Neuronal stem cell (in vitro differentiated cells): ENCODE measurements around the gene MZT2A.
A peak's percentile ranks its signal among the peaks of the same experiment; 100 is the strongest.
"Not testable (repeated sequence)": the region's sequence is repeated elsewhere in the genome, so short reads cannot be mapped to it uniquely, and the experiment has no call there.

Experiments used
- DNase-seq: peaks from one replicate; pipeline ENCODE4 v3.0.0-alpha.2; 2013; ENCODE audit warnings: low spot score
- H2AFZ ChIP-seq: one replicate; pipeline ENCODE4 v1.6.1; 2013; ENCODE audit warnings: mild to moderate bottlenecking, low read length, inconsistent platforms
- H2AK5ac ChIP-seq: 2 replicates; pipeline ENCODE4 v1.6.1; 2013; ENCODE audit warnings: low read depth, mild to moderate bottlenecking, inconsistent platforms, low read length, moderate library complexity, mixed read lengths
- H2BK120ac ChIP-seq: 2 replicates; pipeline ENCODE4 v1.6.1; 2013; ENCODE audit warnings: low read depth, mild to moderate bottlenecking, inconsistent platforms, low read length, moderate library complexity, mixed read lengths
- H2BK12ac ChIP-seq: one replicate; pipeline ENCODE4 v1.6.1; 2013; ENCODE audit warnings: low read length, inconsistent platforms
- H2BK15ac ChIP-seq: 2 replicates; pipeline ENCODE4 v1.6.1; 2013; ENCODE audit warnings: mild to moderate bottlenecking, low read length, inconsistent platforms, mixed read lengths
- H2BK5ac ChIP-seq: one replicate; pipeline ENCODE4 v1.6.1; 2013; ENCODE audit warnings: inconsistent platforms, mild to moderate bottlenecking, low read length, moderate library complexity
- H3K14ac ChIP-seq: one replicate; pipeline ENCODE4 v1.6.1; 2013; ENCODE audit warnings: low read length, inconsistent platforms
- H3K18ac ChIP-seq: 2 replicates; pipeline ENCODE4 v1.6.1; 2013; ENCODE audit warnings: low read length, inconsistent platforms
- H3K23ac ChIP-seq: 2 replicates; pipeline ENCODE4 v1.6.1; 2013; ENCODE audit warnings: low read depth, mild to moderate bottlenecking, mixed read lengths, low read length, inconsistent platforms; ENCODE audit not compliant: poor library complexity
- H3K27ac ChIP-seq: replicated peaks from 3 replicates; pipeline ENCODE4 v1.5.1; 2013; ENCODE audit warnings: low read length, inconsistent platforms
- H3K27me3 ChIP-seq, 3 experiments: 2 replicates each; pipeline ENCODE4 v1.6.1; 2013; ENCODE audit warnings: low read length in 3 of 3, mild to moderate bottlenecking in 2 of 3, inconsistent platforms in 1 of 3, low read depth in 1 of 3, mixed read lengths in 1 of 3, moderate library complexity in 1 of 3; ENCODE audit not compliant: control insufficient read depth in 3 of 3, insufficient read depth in 3 of 3
- H3K36me3 ChIP-seq, 2 donors: replicated peaks in 1 of 2; 2 replicates each; pipeline ENCODE4 v1.6.1; 2013; ENCODE audit warnings: low read length in 2 of 2; ENCODE audit not compliant: control insufficient read depth in 2 of 2, insufficient read depth in 2 of 2
- H3K4ac ChIP-seq: 2 replicates; pipeline ENCODE4 v1.6.1; 2013; ENCODE audit warnings: inconsistent platforms, mild to moderate bottlenecking, low read length, moderate library complexity
- H3K4me1 ChIP-seq, 2 donors: 1 replicate in 1 of 2; 2 replicates in 1 of 2; pipeline ENCODE4 v1.6.1; 2013; ENCODE audit warnings: low read length in 2 of 2, low read depth in 1 of 2; ENCODE audit not compliant: control insufficient read depth in 2 of 2, insufficient read depth in 1 of 2
- H3K4me2 ChIP-seq: one replicate; pipeline ENCODE4 v1.6.1; 2013; ENCODE audit warnings: mild to moderate bottlenecking, low read length, inconsistent platforms; ENCODE audit not compliant: insufficient read depth, poor library complexity, severe bottlenecking
- H3K4me3 ChIP-seq, 2 donors: 2 replicates each; pipeline ENCODE4 v1.5.1; 2013; ENCODE audit warnings: low read length in 2 of 2, mild to moderate bottlenecking in 2 of 2, inconsistent platforms in 1 of 2, moderate library complexity in 1 of 2
- H3K79me1 ChIP-seq: one replicate; pipeline ENCODE4 v1.6.1; 2013; ENCODE audit warnings: low read depth, mild to moderate bottlenecking, inconsistent platforms, low read length, moderate library complexity
- H3K9ac ChIP-seq: one replicate; pipeline ENCODE4 v1.6.1; 2013; ENCODE audit warnings: mild to moderate bottlenecking, low read depth, low read length, inconsistent platforms; ENCODE audit not compliant: poor library complexity
- H3K9me3 ChIP-seq, 2 donors: replicated peaks in 1 of 2; 2 replicates each; pipeline versions ENCODE3 to v1.6.1; 2013; ENCODE audit warnings: low read length in 2 of 2, mild to moderate bottlenecking in 2 of 2, inconsistent platforms in 1 of 2, low read depth in 1 of 2, mixed read lengths in 1 of 2, moderate library complexity in 1 of 2; ENCODE audit not compliant: control insufficient read depth in 2 of 2, insufficient read depth in 1 of 2
- H4K8ac ChIP-seq: one replicate; pipeline ENCODE4 v1.6.1; 2013; ENCODE audit warnings: low read depth, mild to moderate bottlenecking, inconsistent platforms, low read length, moderate library complexity
- H4K91ac ChIP-seq: one replicate; pipeline ENCODE4 v1.6.1; 2013; ENCODE audit warnings: low read length, low read depth, mild to moderate bottlenecking, inconsistent platforms; ENCODE audit not compliant: poor library complexity
- WGBS, 2 donors: extraction: QIAGEN DNeasy Blood & Tissue Kit; methylation state at CpG; one replicate each; pipeline ENCODE4 v1.1.7; 2013; ENCODE audit warnings: missing lambda C conversion rate in 2 of 2, mixed read lengths in 1 of 2; ENCODE audit not compliant: insufficient read length in 2 of 2, insufficient replicate concordance in 1 of 2; ENCODE audit errors: extremely low coverage in 2 of 2; 5-methylcytosine and 5-hydroxymethylcytosine counted together

The MZT2A gene

GRCh38 chr2:131454914-131455313 lies 37.3 kb downstream of the MZT2A start:
- H3K79me1 ChIP-seq, H3K14ac ChIP-seq, H3K4me1 ChIP-seq, H2AFZ ChIP-seq, H3K4me3 ChIP-seq, H3K4ac ChIP-seq, H3K27ac ChIP-seq, H3K9me3 ChIP-seq, H2BK15ac ChIP-seq, H3K9ac ChIP-seq, H2AK5ac ChIP-seq, H3K27me3 ChIP-seq, H3K23ac ChIP-seq, H3K36me3 ChIP-seq, H2BK12ac ChIP-seq, H4K8ac ChIP-seq, H4K91ac ChIP-seq, H2BK5ac ChIP-seq, H3K18ac ChIP-seq, H3K4me2 ChIP-seq, H2BK120ac ChIP-seq, DNase-seq: not testable (repeated sequence)
- WGBS, 2 donors, result no CpG with 5 or more reads among the region's 2 CpGs

- H3K23ac ChIP-seq, DNase-seq, H3K18ac ChIP-seq, H2BK5ac ChIP-seq, H3K9me3 ChIP-seq, H4K91ac ChIP-seq, H3K36me3 ChIP-seq, H3K27ac ChIP-seq, H3K27me3 ChIP-seq, H4K8ac ChIP-seq, H2BK12ac ChIP-seq, H2AK5ac ChIP-seq, H2BK120ac ChIP-seq, H3K9ac ChIP-seq, H3K4me1 ChIP-seq, H2BK15ac ChIP-seq, H3K4me2 ChIP-seq, H3K4me3 ChIP-seq, H3K14ac ChIP-seq, H3K4ac ChIP-seq, H3K79me1 ChIP-seq: not testable (repeated sequence)
- peak overlapping the region; percentile 66 for H2AFZ ChIP-seq
- no CpG with 5 or more reads among the region's 10 CpGs for WGBS, 2 donors
Observed at GRCh38 chr2:131451265-131451949, 40.8 kb downstream of the MZT2A start.

DNA sequence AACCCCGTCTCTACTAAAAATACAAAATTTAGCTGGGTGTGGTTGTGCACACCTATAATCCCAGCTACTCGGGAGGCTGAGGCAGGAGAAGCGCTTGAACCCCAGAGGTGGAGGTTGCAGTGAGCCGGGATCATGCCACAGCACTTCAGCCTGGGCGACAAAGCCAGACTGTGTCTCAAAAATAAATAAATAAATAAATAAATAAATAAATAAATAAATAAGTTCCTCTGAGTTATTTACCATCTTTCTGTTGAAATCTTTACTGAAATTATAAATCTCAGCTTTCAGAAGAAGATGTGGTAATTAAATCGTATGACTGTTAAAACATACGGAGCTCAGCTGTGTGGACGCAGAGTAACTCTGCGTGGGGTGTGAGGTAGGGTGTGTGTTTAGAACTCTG lies 44.2 kb downstream of the MZT2A start:
- H3K4me2 ChIP-seq, H2BK5ac ChIP-seq, H3K27me3 ChIP-seq, H2AFZ ChIP-seq, H3K18ac ChIP-seq, H3K9ac ChIP-seq, H3K36me3 ChIP-seq, H4K91ac ChIP-seq, H2BK15ac ChIP-seq, DNase-seq, H3K79me1 ChIP-seq, H3K4me1 ChIP-seq, H3K27ac ChIP-seq, H3K4me3 ChIP-seq, H3K14ac ChIP-seq, H2BK120ac ChIP-seq, H3K23ac ChIP-seq, H4K8ac ChIP-seq, H3K9me3 ChIP-seq, H2AK5ac ChIP-seq, H3K4ac ChIP-seq, H2BK12ac ChIP-seq: not testable (repeated sequence)
- no CpG with 5 or more reads among the region's 9 CpGs for WGBS, 2 donors

GRCh38 chr2:131445896-131446295 lies 46.3 kb downstream of the MZT2A start:
- no CpG with 5 or more reads among the region's 19 CpGs for WGBS, 2 donors
- H2BK120ac ChIP-seq, result no peak overlapping the region
- H3K4ac ChIP-seq, result no peak overlapping the region

More at GRCh38 chr2:131445896-131446295, 46.3 kb downstream of the MZT2A start:
- Histone ChIP-seq H3K9me3 (no peaks in the 10 kb centered on the region), H2BK12ac (no peak overlapping the region), H3K36me3 (no peaks in the 10 kb centered on the region), H3K14ac (no peak overlapping the region), H2BK5ac (no peak overlapping the region), H2AK5ac (no peak overlapping the region), H4K8ac (no peak overlapping the region), H3K4me1 (no peaks in the 10 kb centered on the region), H2AFZ (no peak overlapping the region), H2BK15ac (no peak overlapping the region), H4K91ac (no peak overlapping the region), H3K27me3 (no peaks in the 10 kb centered on the region), H3K18ac (no peak overlapping the region), H3K4me2 (no peak overlapping the region), H3K4me3 (no peak overlapping the region), H3K27ac (no peak overlapping the region), H3K79me1 (no peaks in the 10 kb centered on the region), H3K9ac (no peak overlapping the region), H3K23ac (no peak overlapping the region)
- DNase-seq, result no peak
